ENCODE results near the gene LRRC17. TPM values are rescaled to one million over a fixed set of nuclear protein-coding genes. Genes with fewer than 3 reads are reported as not detected.

The LRRC17 gene, protein sequence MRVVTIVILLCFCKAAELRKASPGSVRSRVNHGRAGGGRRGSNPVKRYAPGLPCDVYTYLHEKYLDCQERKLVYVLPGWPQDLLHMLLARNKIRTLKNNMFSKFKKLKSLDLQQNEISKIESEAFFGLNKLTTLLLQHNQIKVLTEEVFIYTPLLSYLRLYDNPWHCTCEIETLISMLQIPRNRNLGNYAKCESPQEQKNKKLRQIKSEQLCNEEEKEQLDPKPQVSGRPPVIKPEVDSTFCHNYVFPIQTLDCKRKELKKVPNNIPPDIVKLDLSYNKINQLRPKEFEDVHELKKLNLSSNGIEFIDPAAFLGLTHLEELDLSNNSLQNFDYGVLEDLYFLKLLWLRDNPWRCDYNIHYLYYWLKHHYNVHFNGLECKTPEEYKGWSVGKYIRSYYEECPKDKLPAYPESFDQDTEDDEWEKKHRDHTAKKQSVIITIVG
- 75.3 and 76.6 TPM in 2 replicates for total RNA-seq

DNA sequence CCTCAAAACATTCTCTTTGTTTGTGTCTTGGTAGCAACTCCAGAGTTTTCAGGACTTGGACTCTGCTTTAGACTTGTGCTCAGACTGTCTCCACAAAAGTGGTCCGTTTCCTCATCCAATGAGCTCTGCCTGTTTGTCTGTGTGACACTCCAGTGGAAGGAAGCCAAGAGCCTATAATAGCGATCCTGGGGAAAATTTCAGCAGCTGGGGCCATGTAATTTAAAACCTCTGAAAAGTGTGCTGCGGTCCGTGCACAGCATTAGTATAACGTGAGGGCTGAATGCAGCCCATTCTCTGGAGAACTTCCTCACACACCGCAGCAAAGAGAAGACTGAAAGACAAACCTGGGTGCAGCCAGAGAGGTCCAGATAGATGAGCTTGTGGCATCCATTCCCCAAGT lies at the start of gene LRRC17:
TSS of gene LRRC17 (plus strand) at position 259 of the 400 bp plus-strand sequence. CDS start 20,914 bp downstream, outside the sequence.

Other genes with a start within 250 kb of the LRRC17 start
- gene POLR2J2, start 241.3 kb upstream of the LRRC17 start, total RNA-seq: 0.17 and 0.30 TPM in 2 replicates
- 5.5 and 6.2 TPM in 2 replicates for gene FAM185A, start 164.0 kb upstream of the LRRC17 start, total RNA-seq
- 0.30 and 0.34 TPM in 2 replicates for gene FBXL13, start 161.8 kb downstream of the LRRC17 start, total RNA-seq
- gene ARMC10, start 162.1 kb downstream of the LRRC17 start, total RNA-seq: 26.0 and 34.8 TPM in 2 replicates
- gene NAPEPLD, start 236.1 kb downstream of the LRRC17 start, total RNA-seq: 1.2 and 1.3 TPM in 2 replicates

Measured in bronchus fibroblast of lung (primary cell).